Stomach (tissue), 4 donors: Measurements from ENCODE around the gene EIF2S3B.

Experiments used
- EP300 ChIP-seq: sonication (generic); formaldehyde crosslinking; IDR thresholded peaks from one replicate; pipeline ENCODE4 v1.6.1; 2017; ENCODE audit warnings: antibody characterized with exemption
- POLR2A ChIP-seq, 4 donors: fragments of 450-650 bp; IDR thresholded peaks; one replicate each; pipeline ENCODE4 v1.6.1; 2016; ENCODE audit warnings: antibody characterized with exemption in 4 of 4, control low read depth in 2 of 4, mild to moderate bottlenecking in 1 of 4, moderate library complexity in 1 of 4
- POLR2AphosphoS5 ChIP-seq, 3 donors: sonication (generic); formaldehyde crosslinking; IDR thresholded peaks; one replicate each; pipeline ENCODE4 v1.6.1; 2016; ENCODE audit warnings: antibody characterized with exemption in 3 of 3
- TF ChIP-seq, protein P1 (sequence below), 7 experiments: fragments of 450-650 bp in 4 of 7; fragments of 200-600 bp in 3 of 7; sonication (generic) in 3 of 7; IDR thresholded peaks; one replicate each; pipeline ENCODE4 v1.5.1; 2016 to 2019; ENCODE audit warnings: antibody characterized with exemption in 7 of 7, control low read depth in 2 of 7, mild to moderate bottlenecking in 1 of 7

DNA sequence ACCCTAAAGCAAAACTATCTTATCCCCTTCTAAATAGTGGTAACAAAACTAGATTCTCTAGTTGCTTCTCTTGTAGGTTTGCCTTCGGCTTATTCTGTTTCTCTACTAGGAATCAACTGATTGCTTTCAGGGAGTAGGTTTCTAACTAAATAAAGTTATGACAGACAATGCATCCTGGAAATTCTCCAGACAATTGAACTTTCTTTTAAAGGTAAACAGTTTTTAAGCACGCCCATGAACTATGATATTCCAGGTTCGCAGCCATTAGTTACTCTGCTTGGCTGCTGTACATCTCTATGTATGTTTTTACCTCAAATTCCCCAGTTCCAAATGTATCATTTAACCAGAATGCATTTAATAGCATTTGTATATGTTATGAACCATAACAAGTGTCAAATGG is 23.9 kb downstream of the EIF2S3B start:
- TF ChIP-seq, protein P1, sequence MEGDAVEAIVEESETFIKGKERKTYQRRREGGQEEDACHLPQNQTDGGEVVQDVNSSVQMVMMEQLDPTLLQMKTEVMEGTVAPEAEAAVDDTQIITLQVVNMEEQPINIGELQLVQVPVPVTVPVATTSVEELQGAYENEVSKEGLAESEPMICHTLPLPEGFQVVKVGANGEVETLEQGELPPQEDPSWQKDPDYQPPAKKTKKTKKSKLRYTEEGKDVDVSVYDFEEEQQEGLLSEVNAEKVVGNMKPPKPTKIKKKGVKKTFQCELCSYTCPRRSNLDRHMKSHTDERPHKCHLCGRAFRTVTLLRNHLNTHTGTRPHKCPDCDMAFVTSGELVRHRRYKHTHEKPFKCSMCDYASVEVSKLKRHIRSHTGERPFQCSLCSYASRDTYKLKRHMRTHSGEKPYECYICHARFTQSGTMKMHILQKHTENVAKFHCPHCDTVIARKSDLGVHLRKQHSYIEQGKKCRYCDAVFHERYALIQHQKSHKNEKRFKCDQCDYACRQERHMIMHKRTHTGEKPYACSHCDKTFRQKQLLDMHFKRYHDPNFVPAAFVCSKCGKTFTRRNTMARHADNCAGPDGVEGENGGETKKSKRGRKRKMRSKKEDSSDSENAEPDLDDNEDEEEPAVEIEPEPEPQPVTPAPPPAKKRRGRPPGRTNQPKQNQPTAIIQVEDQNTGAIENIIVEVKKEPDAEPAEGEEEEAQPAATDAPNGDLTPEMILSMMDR (IDR thresholded peaks at IDR 0.05): no peak
- TF ChIP-seq POLR2AphosphoS5 (IDR thresholded peaks at IDR 0.05) (no peak), POLR2A (IDR thresholded peaks at IDR 0.05) (no peak), EP300 (no peak)
